ENCODE data around the gene GSN.
A peak's percentile ranks its signal among the peaks of the same experiment; 100 is the strongest.

Gene GSN

DNA sequence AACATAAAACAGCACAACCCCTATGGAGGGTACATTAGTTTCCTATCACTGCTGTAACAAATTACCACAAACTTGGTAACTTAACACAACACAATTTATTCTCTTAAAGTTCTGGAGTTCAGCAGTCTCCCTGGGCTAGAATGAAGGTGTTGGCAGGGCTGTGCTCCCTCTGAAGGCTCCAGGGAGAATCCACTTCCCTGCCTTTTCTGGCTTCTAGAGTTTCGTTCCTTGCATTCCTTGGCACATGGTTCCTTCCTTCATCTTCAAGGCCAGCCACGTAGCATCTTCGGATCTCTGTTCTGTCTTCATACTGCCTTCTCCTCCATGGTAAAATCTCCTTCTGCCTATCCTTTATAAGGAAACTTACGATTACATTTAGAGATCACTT is 25.0 kb upstream of the GSN start:
- no peak for DNase-seq

DNA sequence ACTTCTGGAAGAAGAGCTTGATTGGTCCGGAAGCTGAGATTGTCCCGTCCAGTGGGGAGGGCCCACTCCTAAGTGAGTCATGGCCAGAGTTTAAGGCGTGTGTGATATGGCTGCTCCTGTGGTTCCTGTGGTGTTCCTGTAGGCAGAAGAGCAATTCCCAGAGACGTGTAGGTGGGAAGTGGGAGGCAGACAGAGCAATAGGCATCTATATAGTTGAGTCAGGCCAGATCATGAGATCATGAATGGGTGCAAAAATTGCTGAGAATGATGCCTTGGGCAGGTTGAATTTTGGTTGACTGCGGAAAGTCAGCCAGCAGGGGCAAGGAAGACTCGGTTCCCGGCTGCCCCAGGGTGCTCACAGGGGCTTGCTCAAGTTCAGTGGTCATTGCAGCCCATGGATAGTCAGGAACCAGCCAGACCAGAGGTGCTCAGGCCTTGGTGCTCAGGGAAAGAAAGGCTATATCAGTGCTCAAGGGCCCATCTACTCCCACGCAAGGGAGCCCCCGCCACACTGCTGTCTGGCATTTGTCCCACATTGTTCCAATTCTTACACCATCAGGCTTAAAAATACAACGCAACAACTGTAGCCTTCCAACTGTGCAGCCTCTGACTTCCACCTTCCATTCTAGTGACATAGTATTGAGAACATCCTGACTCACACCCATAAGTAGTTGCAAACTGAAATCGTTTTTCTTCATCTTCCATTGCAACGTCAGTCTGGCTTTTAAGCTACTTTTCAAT is 21.0 kb upstream of the GSN start:
- no peak for DNase-seq

DNA sequence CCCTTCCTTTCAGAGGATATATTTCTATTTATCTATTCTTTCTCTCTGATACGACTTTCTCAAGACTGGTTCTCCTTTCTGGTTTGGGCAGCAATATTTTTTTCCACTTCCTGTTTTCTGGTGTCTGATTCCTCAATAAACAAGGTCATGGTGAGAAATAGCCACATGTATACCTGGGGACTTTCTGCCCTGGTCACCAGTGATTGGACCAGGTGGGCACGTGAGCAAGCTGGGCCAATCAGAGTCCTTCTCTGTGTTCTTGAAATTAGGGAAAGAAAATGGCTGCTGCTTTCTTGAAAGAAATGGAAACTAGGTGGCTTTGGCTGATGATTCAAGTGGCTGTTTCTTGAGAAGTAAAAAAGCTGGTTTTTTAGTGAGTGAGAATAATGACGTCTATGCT is 18.4 kb upstream of the GSN start:
- DNase-seq: no peak

DNA sequence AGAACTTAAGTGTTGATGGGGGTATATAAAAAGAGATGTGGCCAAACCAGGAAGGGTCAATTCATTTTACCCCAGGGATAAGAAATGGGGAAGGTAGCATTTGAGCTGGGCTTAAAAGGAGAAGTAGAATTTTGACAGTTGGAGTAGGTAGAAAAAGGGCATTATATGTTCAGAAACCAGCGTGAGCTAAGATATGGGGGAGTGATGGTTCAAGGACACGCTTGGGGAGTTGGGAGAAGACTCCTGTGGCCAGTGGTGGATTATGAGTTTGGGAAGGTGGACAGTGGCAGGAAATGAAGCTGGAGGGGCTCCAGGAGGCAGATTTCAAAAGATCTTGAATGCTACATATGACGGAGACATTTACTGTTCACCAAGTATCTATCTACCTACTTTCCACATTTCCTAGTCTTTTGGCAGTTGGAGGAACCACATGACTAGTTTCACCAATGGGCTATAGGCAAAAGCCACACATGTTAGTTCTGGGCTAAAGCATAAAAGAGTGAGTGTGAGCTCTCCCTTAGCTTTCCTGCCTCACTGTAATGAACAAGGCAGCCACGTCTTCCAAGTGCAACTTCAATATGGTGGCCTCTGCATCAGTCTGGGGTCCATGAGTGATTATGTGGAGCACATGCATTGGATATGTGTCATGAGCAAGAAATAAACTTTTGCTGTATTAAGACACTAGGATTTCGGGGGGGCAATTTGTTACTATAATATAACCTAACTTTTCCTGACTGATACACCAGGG is 15.7 kb upstream of the GSN start:
- no peak for DNase-seq

DNA sequence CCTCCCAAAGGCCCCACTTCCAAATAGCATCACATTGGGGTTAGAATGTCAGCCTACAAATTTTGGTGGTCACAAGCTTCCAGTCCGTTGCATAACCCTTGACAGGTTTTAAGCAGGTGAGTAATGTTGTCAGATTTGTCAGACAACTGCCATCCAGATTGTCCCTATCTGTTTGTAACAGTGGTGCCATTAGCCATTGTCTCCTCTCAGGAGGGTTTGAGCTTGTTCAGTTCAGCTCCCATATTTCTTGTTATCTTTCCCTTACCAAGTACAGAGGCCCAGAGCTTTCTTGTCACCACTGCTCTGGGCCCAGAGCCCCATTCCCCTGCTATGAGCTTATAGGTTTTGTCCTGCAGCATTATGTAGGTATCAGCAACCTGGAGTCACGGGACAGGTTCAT is 14.8 kb upstream of the GSN start:
- DNase-seq: no peak

DNA sequence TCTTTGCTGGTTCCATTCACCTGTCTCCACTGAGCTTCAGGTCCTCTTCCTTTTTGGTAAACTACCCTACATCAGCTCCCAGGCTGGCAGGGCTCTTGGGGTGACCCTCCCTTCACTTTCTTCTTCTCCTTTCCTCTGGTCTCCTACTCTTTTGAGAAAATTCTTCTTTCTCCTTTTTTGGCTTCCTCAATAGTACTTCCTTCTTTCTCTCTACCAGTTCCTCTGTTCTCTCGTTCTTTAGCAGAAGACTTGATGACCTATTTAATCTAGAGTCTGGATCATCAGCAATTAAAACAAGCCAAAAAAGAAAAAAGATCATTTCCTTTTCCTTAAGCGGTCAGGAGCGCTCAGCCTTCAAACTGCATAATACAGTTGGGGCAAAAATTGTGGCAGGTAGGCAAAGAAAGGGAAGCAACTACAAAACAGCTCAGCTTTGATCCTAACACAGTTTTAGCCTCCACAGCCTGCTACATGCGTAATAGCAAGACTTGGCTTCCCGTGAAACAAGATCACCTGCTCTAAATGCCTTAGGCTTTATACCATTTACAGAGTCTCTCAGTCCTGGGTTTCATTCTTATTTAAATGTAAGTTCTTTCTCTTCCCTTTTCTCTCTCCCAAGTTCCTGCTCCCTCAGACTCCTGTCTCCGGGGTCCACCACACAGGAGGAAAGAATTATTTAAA is 14.0 kb upstream of the GSN start:
- DNase-seq: no peak

DNA sequence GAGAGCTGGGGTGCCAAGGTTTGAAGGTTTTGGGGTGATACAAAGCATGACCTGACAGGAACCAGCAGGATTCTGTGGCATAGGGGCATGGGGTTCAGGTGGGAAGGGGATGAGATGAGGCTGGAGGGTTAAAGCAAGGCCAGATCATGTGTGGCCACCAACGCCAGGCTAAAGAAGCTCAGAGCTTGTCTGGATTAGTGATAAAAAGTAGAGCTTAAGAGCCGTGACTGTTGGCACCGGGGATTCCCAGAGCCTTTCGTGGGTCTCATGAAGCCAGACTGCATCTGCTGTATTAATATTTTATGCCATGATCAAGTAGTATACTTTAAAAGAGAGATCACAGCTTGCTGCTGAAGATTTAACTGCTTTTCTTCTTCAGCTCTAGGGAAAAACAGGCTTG is 8.5 kb upstream of the GSN start:
- DNase-seq: no peak

DNA sequence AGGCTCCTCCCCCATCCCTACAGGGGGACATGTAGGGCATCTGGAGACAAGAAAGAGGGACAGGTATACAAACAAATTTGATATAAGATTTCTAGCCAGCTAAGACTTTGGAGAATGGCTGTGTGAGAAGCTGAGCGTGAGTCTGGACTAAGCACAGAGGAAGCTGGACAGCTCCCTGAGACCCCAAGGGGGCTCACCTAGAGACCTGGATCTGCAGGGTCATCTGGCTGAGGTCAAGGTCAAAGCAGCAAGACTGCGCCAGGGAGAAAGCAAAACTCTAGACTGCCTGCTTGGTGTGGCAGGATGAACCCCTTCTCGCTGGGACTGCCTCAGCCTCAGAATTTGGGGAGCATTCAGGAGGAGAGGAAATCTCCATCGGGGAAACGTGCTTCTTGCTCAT is 8.0 kb upstream of the GSN start:
- no peak for DNase-seq

DNA sequence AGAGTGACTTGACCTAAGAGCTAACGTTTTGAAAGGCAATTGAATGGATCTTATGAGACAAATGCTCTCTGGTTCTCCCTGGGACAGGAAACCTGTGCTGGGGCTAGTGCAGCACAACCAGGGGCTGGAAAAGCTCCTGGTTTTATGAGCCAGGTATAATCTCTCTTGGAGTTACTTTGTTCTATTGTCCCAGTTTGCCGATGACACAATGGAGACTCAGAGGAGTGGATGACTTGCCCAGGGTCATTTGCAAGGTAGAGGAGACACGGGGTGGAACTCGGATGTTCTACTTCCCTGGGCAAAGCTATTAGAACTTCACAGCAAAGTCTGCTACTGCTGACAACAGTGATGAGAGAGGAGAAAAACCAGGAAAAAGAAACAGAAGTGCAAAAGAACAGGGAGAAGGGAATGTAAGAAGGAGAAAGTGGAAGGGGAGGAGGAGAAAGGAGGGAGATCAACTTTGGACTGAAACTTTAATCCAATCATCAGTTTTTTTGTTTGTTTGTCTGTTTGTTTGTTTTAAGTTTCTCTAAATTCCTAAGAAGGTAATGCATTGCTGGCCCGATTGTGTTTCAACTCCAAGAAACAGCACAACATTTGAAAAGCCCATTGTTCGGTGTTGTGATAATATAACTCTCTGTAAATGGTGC is 7.4 kb upstream of the GSN start:
- no peak for DNase-seq

DNA sequence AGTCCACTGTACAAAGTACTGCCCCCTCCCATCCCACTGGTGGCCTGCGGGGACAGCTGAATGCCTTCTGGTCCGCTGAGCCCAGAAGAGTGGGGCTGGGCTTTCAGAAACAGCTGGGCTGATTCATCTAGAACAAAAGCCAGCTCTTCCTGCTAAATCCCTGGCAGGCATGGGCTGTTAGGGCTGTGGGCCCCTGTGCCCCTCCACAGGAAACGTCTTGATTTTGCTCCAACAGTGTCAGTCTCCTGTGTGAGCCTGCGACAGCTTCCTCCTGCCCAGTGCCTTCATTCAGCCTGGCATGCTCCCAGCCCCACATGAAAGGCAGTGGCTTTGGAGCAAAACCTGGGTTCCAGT is 6.9 kb upstream of the GSN start:
- peak in 48 of 56 donors; percentile 39 to 91 (median 74) for DNase-seq

DNA sequence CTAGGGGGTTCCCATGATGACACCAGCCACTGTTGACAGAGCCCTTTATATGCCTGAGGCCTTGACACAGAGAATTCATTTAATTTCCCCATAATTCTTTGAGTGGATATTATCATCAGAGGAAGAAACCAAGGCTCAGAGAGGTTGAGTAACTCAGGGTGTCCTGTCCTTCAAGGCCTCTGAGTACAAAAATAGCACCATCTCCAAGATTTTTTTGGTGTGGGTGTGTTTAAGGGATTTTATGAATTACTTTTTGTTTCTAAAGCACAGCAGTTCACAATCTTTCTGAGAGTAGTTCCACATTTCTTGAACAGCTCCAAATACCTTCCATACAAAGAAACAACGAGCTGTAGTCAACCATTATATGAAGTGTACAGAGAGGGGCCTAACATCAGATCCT is 6.2 kb upstream of the GSN start:
- DNase-seq: no peak

DNA sequence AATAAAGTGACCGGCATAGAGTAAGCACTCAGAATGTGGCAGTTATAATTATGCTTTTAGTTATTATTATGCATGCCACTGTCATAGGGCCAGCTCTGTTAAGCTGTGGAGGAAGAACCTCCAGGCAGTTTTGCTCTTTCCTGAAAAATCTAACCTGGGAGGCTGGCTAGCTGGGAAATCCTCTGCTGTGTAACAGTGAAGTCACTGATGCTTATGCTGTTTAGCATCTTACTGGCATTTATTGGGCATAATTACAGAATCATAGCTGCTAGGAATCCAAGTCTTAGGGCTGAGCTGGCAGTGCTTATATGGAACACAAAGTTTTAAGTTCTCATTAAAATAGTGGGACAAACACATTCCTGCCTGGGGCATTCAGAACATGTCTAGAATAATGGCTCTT is 5.5 kb upstream of the GSN start:
- no peak for DNase-seq

DNA sequence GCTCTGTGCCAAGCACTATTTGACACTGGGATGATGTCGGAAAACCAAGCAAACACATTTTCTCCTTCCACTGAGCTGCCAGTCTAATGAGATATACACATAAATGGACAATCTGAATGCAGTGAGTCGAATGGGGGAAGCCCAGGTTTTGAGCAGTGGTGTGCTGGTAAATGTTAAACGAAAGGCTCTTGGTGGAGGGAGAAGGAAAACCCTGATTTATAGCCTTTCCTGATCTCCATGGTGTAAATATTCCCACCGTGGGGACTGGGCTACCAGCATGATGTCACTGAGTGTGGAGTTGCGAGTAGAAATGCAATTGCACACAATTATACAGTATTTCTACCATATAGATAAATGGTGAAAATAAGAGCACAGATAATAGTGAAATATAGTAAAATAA is 5.0 kb upstream of the GSN start:
- no peak for DNase-seq

DNA sequence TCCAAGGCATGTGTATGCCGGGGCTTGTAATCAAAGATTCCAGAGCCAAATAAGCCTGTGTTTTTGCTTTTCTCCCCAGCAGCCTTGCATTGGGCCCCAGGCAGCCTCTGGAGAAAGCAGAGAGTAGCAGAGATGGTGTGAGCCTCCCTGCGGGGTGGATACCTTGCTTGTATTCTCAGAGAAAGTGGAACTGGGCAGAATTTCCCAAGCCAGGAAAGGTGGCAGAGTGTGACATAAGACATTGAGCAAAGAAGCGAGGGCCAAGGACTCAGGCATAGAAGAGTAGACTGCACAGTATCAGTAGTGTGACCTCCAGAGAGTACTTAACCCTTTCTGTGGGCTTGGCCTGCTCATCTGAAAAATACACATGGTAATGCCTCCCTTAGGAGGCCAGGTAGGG is 1.6 kb upstream of the GSN start:
- DNase-seq: no peak

DNA sequence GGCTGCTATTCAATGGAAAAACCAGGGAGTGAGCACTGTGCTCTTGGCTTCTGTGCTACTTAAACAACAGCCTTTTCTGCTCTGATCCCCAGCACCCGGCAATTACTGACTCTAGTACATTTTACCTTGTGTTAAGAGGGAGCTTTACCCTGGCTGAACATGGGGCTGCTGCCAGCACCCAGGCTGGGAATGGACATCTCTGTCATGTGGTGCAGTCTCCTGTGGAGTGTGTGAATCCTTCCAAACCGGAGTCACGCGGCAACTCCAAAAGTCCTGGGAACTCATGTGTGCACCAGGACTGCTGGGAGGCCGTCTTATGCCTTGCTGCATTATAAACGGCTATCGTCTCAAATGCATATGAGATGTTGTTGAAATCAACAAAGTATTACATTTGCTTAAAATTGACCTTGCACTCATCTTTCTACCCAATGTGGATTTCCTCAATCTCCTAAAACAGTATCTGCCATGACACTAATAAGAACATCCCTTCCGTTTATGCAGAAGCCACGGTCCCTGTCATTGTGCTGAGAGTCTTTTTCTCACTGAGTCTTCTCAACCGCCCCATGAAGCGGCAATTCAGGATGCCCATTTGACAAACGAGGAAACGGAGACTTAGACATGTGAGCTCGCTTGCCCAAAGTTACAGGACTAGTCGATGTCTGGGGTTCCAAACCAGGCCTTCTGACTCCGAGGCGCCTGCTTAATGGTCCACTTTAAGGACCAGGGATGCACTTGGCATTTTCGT is 884 bp upstream of the GSN start:
- DNase-seq: peak in 26 of 56 donors; percentile 15 to 77 (median 44)

DNA sequence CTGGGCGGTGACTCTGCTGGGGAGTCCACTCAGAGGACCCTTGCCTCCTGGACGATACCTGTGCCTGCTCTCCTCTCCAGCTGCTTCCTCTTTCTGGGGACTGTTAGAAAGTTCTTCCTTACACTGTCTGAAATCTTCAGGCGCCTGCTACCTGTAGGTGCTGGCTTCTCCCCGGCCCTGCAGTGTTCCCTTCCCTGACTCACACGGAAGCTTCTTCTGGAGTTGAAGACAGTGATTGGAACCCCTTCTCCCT is 562 bp downstream of the GSN start:
- DNase-seq: peak in 1 of 56 donors; percentile 66

DNA sequence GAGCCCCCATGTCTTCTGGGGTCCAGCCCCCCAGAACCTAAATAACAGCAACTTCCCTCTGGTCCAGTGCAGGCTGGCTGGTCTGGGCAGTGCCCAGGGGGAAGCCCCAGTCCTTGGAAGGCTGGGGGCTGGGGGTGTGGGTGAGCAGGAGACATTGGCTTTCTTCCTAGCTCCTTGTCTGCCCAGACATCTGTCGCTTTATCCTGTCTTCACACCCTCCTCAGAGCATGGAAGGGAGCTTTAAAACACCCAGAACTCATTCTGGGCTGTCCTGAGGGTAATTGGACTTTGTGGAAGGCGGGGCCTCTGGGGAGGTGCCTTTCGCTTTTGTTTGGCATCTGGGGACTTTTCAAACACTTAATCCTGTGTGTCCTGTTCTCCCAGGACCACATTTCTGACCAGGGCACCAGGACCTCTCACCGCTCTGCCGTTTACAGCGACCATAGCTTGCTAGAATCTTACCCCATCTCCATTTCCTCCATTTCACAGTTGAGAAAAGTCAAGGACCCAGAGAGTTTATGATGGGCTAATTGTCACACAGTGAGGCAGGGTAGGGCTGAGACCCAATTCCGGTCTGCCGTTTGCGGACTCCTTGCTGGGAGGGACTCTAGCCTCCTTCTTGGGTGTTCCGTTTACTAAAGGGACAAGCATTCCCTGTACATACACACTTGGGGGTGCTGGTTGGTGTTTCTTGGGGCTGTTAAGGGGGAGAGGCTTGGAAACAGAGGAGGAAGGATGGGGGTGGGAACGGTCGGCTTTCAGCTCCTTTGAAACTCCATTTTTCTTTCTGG is 1.1 kb downstream of the GSN start:
- peak in 11 of 56 donors; percentile 32 to 79 (median 53) for DNase-seq

DNA sequence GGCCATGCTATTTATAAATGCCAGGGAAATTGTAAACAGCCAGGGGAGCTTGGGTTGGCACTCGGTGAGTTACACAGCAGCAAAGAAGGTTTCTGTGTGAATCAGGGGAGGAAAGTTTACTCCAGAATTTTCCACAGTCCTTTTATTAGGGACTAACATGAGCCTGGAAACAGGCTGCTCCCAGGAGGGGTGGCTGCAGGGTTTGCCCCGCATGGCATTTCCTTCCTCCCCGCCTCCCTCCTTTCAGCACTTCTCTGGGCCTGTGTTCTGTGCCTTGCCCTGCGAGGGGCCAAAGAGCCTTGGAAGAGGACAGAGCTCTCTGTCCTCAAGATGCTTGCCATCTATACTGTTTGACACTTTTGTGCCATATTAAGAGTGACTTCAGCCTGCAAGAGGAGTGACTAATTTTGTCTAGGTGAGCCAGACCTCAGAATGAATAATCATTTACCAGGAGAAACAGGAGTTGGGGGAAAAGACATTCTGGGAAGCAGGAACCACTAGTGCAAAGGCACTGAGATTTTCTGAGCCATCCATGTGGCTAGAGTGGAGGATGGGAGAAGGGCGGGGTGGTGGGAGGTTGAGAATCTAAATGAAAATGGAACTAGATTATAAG is 1.8 kb downstream of the GSN start:
- peak in 6 of 56 donors; percentile 26 to 71 (median 44) for DNase-seq

DNA sequence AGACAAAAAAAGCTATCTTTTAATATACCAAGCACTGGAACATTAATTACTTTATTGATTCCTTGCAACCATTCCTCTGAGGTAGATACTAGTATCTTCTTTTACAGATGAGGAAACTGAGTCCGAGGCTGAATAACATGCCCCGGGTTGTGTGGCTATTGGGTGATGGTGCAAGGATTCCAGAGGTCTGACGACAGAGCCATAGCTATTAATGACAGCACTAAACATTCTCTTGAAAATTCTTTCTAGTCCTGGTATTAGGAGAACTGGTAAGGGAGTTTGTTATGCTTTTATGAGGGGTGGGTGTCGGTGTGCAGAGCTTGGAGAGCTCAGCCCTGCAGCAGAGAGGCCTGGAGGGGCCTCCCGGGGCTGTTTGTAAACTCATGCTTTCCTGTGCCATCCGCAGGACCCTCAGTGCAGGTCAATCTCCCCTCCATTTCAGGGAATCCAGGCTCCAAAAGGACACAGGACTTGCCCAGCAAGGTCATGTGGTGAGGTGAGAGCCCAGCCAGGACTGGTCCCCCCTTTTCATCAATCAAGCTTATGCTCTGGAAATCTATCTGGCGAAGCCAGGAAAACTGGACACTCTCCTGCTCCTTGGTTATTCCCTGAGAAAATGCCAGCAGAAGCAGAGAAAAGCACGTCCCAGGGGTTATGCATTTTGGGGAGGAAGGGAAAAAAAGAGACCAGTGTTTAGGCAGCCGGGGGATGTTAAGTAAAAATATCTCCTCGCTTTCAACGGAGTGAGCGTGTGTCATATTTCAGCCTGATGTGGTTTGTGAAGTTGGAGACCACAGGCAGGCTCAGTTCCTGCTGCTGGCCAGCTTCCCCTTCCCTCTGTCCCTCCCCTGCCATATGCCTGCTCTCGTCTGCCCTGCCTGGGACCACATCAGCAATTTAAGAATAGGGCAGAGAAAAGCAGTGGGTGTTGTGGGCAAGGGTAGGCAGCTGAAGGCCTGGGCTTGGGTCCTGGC is 3.7 kb downstream of the GSN start:
- DNase-seq: peak in 14 of 56 donors; percentile 17 to 67 (median 38)
